RCC 7860 (cell line): ENCODE measurements around the gene APOL4.

Experiments used
- DNase-seq: peaks from one replicate; pipeline ENCODE4 v3.0.0-alpha.2; 2015; ENCODE audit warnings: low spot score
- FAIRE-seq: peaks from 2 replicates; lab custom pipeline; 2012; peaks lifted over from hg19 to GRCh38; lab: Jason Lieb, UNC

APOL4 gene, protein sequence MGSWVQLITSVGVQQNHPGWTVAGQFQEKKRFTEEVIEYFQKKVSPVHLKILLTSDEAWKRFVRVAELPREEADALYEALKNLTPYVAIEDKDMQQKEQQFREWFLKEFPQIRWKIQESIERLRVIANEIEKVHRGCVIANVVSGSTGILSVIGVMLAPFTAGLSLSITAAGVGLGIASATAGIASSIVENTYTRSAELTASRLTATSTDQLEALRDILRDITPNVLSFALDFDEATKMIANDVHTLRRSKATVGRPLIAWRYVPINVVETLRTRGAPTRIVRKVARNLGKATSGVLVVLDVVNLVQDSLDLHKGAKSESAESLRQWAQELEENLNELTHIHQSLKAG

DNA sequence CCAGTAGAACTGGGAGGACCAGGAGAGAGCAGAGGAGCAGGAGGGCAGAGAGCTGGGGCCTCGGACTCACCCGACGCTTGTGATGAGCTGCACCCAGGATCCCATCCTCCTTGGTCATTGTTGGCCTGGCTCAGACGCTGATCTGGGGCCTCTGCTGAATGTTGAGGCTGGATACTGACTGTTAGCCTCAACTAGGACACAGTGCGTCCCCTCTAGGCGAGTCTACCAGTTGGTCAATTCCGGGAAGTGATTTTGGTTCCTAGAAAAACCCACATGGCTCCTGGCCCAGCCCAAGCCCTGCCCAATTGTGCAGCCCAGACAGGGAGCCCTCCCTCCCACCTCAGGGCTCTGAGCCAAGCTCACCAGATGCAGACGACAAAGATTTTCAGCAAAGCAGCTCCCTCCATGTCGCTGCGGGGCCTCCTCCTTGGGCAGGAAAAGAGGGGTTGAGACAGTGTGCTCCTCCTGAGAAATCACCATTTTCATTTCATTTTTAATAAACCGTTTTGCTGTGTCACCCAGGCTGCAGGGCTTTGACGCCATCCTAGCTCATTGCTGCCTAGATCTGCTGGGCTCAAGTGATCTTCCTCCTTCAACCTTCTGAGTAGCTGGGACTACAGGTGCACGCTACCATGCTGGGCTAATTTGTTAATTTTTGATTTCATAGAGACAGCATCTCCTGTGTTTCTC is at the start of gene APOL4:
APOL4 (minus strand) TSS at position 180 of the 690 bp plus-strand sequence; CDS start at position 105, 75 bp downstream.
- FAIRE-seq (no peak), DNase-seq (no peak)

DNA sequence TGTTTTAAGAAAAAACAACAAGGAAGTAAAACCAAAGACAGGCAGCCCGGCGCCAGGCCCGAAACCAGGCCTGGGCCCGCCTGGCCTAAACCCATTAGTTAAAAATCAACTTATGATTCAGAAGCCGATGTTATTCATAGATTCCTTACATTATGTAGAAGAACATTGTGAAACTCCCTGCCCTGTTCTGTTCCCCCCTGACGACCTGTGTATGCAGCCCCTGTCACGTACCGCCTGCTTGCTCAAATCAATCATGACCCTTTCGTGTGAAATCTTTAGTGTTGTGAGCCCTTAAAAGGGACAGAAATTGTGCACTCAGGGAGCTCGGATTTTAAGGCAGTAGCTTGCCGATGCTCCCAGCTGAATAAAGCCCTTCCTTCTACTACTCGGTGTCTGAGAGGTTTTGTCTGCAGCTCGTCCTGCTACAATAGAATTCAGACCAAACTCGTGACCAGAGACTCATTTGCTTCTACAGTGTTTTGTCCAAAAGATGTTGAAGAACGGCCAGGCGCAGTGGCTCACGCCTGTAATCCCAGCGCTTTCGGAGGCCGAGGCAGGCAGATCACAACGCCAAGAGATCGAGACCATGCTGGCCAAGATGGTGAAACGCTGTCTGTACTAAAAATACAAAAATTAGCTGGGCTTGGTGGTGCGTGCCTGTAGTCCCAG is 48.8 kb upstream of the APOL4 start:
- DNase-seq (peak; percentile 92), FAIRE-seq (peak; percentile 97)

- DNase-seq (no peak), FAIRE-seq (peak; percentile 21)
Measured at GRCh38 chr22:36249160-36249559, 47.6 kb upstream of the APOL4 start.

DNA sequence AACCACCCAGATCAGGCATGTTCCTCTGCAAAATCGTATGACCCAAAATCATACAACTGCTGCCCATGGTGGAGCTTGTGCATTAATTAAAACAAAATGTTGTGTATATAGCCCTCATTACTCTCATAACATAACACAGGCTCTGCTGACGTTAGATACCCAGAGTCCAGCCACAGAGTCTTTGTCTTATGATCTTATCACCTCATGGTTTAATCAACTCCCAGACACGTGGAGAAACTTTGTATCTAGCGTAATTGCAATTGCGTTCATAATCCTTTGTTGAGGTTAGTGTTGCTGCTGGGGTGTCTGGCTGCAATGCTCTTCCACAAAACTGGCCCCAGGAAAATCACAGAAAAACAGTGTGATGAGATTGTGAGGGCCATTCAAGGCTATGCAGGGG is 46.3 kb upstream of the APOL4 start:
- no peak for DNase-seq
- no peak for FAIRE-seq

GRCh38 chr22:36246718-36247117 is 45.1 kb upstream of the APOL4 start:
- DNase-seq (no peak), FAIRE-seq (no peak)

DNA sequence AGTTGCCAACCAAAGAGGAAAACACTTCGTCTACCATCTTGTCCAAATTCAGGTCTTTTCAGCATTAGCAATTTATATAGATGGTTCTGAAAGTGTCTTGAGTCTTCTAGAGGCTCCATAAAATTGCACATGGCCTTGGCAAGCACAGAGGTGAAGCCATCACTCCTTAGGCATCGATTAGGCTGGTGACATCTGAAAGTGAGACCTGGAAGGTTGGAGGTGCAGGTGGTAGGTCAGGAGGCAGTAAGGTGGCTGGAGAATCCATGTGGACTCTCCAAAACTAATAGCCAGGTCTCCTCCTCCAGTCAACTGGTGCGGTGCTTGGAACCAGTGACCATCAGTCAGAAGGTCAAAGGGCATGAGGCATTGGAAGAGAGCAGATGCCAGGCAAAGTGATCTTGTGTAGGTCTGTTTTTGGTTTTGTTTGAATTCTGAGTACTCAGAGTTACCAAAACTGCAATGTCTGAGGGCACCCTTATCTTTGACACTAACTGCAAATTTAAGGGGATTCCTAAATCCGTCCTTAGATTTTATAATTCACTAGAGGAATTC is 44.3 kb upstream of the APOL4 start:
- no peak for DNase-seq
- no peak for FAIRE-seq

DNA sequence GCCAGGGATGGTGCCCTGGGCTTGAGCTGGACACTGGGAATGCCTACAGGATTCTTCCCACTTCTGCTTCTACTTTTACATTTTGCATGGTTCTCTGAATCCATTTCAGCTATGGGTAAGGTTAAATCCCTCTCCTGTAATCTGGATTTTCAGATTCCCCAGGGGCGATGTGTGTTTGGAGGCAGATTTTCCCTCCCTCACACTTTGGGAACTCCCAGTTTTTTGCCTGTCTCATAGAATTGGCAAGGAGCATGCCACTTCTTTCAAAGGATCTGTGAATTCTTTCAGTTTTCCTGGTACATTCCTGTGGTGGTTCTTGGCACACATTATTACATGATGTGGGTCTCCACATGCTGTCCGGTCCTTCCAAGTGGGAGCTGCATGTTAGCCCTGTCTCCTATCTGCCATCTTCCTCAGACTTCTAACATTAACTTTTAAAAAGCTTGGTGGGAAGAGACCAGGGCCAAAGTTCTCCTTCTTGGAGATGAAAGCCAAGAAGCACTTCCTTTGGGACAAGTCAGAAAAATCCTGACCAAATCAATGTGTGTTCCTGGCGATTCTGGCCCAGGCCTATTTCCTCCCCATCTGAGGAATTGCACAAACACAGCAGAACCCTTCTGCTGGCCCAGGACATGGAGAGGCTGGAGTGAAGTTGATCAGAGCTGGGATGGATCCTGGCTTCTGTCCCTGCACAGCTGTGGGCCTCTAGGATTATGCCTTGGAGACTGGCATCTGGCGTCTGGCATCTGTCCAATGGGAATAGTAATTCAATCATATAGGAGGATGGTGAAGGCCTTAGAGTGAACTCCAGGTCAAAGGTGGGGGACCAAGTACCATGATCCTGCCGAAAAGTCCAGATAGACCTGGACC is 43.1 kb upstream of the APOL4 start:
- FAIRE-seq (peak; percentile 76), DNase-seq (no peak)

GRCh38 chr22:36243986-36244385 is 42.4 kb upstream of the APOL4 start:
- no peak for FAIRE-seq
- DNase-seq: no peak

GRCh38 chr22:36239401-36240171 is 38.0 kb upstream of the APOL4 start, which contains the start of gene APOL2:
TSS of gene APOL2 (minus strand) at chr22:36239527. CDS start at chr22:36233162, 6,365 bp downstream.
- peak; percentile 94 for DNase-seq

GRCh38 chr22:36239150-36239400 is 37.5 kb upstream of the APOL4 start:
- FAIRE-seq: no peak
- DNase-seq: no peak

More at GRCh38 chr22:36239401-36240171, 38.0 kb upstream of the APOL4 start, which contains the start of gene APOL2:
- peak; percentile 89 for FAIRE-seq

DNA sequence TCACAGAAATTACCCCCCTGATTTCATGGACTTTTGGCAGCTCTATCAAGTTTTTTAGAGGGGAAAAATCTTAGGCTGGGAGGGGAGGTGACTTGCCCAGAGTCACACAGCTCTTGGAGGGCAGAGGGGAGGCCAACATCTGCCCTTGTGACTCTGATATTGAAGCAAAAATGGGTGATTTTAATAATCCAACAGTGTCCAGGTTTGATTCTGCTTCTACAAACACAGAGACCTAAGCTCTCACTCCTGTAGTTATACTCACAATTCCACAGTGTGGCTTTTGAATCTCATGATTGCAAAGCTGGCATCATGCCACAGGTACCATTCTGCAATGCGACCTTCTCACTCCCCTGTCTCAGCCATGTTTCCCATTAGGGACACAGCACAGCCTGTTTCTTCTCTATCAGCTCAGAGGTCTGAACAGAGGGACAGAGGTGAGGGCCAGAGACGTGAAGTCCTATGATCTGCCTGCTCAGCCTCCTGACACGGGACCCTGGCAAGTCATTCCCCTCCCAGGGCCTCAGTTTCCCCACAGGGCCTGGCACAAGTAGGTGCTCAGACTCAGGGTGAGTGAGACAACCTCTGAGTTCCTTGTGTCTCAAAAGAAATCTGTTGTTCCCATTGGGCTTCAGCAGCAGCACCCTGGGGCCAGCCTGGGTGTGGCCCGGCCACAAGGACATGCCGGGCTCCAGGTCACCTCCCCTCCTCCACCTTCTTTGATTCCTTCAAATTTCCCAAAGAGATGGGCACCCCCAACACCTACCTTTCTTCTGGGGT is 37.0 kb upstream of the APOL4 start:
- DNase-seq: no peak
- no peak for FAIRE-seq

DNA sequence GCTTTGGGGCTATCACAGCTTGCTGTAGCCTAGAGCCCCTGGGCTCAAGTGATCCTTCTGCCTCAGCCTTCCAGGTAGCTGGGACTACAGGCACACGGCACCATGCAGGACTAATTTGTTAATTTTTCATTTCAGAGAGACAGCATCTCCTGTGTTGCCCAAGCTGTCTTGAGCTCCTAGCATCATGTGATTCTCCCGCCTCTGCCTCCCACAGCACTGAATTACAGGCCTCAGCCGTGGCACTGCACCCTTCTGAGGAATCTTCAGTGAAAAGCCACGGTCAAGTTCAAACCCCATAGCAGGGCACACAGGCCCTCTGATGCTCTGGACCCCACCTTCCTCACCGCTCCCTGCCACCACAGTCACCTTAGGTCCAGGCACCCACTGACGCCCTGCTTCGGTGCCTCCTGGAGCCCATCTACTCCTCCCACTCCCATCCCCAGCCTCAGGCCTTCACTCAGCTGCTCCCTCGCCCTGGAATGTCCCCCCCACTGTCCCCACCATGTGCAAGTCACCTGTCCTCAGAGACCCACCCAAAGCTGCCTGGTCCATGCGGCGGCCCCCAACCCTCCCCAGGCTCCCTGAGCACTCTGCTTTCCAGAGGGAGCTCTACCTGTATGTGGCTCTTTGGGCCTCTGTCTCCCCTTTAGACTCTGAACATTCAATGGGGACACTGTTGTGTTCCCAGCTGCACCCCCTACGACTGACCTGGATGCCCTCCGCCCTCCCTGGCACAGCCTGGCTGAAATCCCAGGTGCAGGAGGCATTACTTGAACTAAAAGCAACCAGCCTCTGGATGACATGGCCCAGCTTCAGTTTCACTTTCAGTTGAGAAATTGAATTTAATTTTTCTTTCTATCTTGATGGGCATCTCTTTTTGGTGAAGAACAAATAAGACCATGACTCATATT is 36.1 kb upstream of the APOL4 start:
- FAIRE-seq: no peak

GRCh38 chr22:36236388-36237319 is 35.0 kb upstream of the APOL4 start:
- FAIRE-seq: no peak
- DNase-seq: no peak

More for the DNA sequence above, 36.1 kb upstream of the APOL4 start:
- DNase-seq: no peak

- no peak for DNase-seq
- FAIRE-seq: no peak
Measured at GRCh38 chr22:36235585-36235984, 34.0 kb upstream of the APOL4 start.

GRCh38 chr22:36234919-36235318 is 33.3 kb upstream of the APOL4 start:
- no peak for FAIRE-seq
- no peak for DNase-seq

- DNase-seq (no peak), FAIRE-seq (no peak)
Measured at GRCh38 chr22:36234213-36234612, 32.6 kb upstream of the APOL4 start.

DNA sequence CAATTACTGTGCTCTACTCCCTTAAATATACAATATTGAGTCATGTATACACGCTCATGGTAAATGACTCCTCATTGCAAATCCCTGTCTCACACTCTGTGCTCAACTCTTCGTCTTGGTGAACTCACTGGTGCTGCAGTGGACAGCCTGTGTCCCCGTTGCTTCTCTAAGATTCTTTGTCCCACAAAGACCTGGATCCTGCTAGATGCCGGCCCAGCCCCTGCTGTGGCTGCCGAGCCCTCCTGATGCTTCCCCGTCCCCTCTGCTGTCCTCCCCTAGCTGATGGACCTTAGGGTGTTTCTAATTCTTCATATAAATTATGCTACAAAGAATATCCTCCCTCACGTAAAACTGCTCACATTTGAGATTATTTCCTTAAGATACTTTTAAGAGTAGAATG is 32.2 kb upstream of the APOL4 start:
- DNase-seq (no peak), FAIRE-seq (no peak)
